Stimulated activated CD4-positive, alpha-beta T cell treated with anti-CD3 and anti-CD28 coated beads, Interleukin-1b, Interleukin-23, amount 100 ng/mL, for 4 hours (primary cell): ENCODE measurements around the gene CYBA.

Experiments used
- DNase-seq, 2 donors: peaks; one replicate each; pipeline ENCODE4 v3.0.0-alpha.2; 2020; ENCODE audit warnings: low read depth in 2 of 2

CYBA gene

DNA sequence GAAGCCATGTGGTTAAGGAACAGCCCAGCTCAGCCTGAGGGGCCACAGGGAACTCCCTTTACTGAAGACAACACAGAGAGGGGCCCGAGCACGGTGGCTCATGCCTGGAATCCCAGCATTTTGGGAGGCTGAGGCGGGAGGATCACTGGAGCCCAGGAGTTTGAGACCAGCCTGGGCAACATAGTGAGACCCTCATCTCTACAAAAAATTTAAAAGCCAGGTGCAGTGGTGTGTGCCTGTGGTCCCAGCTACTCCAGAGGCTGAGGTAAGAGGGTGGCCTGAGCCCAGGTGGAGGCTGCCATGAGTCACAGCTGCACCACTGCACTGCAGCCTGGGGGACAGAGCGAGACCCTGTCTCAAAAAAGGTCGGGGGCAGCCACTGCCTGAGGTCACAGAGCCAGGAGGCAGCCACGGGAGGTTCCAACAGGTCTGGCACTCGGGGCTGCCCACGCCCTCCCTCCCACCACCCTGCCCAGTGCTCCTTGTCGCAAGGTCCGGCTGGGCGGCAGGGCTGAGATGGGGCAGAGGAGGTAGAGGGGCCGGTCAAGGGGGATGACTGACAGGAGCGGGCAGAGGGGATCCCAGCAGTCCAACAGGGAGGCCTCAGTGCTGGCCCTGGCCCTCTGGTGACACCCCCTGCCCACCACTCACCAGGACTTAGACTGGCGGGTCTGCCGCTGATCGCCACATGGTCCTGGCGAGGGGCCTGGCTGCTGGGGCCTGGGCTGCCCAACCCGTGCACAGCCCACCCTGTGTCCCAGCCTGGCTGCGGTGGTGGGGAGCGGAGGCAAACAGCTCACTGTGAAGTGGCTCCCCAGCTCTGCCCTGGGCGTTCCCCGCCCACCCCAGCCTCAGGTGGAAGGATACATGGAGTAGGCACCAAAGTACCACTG, 3.4 kb downstream of the CYBA start:
- no peak for DNase-seq

DNA sequence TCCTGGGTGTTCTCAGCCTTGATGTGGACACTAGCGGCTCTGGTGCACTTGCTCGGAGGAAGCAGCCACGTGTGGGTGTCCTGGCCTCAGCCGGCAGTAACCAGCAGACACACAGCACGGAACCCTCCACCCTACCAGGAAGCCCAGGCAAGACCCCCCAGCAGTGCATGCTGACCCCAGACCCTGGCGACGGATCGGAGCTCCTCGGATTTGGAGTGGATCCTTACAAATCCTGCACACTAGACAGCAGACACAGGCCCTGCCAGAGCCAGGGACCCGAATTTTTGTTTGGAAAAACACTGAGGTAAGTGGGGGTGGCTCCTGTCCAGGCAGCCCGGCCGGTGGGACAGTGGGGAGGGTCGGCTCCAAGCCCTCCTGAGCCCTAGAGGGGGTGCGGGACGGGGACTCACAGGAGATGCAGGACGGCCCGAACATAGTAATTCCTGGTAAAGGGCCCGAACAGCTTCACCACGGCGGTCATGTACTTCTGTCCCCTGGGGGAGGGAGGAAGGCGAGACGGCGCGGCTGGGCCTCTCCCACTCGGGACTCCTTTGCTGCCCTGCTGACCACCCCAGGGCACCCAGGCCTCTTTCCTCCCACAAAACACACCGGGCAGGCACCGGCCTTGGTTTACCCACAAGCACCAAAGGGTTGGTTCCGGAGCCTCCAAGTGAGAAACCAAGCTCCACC, 4.4 kb downstream of the CYBA start:
- DNase-seq: no peak

DNA sequence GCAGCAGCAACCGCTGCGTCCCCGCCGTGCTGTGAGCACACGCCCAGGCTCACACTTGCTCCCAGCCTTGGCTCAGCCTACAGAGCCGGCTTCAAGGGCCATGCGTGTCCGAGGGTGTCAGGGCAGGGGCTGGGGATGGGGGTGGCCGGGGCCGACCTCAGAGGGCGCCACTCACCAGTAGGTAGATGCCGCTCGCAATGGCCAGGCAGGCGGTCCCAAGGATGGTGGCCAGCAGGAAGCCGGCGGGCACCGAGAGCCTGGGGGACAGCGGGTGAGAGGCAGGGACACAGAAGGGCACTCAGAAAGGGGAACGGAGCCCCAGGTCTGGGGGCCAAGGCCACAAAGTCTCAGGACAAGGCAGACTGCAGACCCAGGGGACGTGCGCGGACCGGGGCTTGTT, 4.9 kb downstream of the CYBA start:
- DNase-seq: no peak

DNA sequence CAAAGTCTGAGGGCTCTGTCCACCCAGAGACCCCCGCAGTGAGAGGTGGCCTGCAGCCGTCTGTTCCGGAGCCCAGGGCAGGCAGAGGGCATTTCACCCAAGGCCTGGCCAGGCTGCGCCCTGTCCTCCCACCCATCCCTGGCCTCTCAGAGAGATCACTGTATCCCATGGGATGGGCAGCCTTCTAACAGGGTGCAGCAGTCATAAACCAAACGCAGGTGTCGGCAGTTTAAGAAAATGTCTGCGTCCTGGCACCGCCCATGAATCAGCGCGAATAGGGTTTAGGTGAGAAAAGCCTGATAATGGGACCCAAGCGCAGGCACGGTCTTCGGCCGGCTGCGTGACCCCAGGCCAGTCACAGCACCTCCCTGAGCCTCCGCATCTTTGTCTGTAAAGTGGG, 5.4 kb downstream of the CYBA start:
- DNase-seq: no peak

DNA sequence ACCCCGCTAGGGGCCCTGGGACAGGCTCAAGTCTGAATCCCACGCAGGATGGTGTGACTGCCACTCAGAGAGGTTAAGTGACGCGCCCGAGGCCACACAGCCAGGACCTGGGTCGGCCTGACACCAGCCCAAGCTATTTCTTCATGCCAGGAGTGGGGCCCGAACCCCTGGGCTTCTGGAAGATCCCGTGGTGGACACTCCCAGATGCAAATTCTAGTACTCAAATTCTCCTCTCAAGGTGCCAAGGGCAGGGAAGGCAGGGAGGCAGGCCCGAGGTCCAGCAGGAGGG, 7.3 kb downstream of the CYBA start:
- DNase-seq: no peak

DNA sequence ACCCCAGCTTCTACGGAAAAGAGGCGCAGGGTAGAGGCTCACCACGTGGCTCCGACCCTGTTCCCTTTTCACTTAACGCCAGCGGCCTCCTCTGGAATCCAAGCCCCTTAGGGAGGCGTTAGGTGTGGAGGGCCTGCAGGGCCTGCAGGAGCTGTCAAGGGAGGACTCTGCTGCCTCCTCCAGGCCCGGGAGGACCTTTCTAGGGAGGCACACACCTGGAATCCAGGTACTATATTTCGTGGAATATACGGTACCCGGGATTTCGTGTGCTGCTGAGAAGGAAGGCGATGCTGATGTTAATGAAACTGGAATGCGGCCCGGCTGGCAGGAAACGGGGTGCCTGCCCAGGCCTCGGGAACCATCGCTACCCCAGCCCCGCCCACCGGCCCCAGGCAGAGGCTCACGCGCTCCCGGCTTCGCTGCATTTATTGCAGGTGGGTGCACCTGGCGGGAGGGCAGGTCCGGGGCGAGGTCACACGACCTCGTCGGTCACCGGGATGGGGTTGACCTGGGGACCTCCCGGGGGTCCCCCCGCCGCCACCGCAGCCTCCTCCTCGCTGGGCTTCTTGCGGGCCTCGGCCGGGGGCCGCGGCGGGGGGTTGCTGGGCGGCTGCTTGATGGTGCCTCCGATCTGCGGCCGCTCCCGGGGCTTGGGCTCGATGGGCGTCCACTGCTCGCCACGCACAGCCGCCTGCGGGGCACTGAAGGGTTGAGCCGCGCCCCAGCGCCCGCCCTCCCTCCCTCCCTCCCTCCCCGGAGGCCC, 7.8 kb downstream of the CYBA start:
- no peak for DNase-seq

DNA sequence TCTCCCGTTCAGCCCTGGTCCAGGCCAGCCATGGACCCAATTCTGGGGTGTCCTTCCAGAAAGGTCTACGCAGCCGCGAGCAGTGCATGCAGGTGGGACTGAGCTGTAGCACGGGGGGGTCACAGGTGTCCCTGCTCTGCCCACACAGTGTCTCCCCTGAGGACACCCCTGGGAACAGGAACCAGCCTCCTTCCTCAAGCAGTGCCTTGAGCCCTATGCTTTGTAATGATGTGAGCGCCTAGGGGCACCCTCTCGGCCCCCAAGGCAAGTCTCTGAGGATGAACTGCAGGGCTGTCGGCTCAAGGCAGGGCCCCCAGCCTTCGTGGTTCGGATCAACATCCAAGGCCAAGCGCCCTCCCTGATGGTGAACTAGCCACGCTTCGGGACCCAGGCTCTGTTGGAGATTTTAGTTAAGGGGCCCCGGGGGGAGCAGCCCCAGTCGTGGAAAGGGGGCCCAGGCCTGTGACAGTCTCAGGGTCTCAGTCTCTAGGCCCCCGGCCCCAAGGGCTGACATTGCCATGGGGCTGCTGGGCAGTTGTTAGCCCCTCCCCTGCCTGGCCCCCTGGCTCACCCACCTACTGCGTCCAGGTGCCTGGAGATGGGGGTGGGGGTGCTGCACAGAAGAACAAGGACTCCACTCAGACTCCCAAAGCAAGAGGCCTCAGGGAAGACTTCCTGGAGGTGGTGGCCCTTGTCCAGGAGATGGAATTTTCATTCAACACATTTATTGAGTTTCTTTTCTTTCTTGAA, 10.2 kb downstream of the CYBA start:
- DNase-seq: no peak

DNA sequence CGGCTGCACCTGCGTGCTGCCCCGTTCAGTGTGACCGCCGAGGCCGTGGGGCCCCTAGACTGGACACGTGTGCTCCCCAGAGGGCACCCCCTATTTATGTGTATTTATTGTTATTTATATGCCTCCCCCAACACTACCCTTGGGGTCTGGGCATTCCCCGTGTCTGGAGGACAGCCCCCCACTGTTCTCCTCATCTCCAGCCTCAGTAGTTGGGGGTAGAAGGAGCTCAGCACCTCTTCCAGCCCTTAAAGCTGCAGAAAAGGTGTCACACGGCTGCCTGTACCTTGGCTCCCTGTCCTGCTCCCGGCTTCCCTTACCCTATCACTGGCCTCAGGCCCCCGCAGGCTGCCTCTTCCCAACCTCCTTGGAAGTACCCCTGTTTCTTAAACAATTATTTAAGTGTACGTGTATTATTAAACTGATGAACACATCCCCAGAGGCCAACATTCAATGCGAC, 10.8 kb downstream of the CYBA start:
- no peak for DNase-seq

DNA sequence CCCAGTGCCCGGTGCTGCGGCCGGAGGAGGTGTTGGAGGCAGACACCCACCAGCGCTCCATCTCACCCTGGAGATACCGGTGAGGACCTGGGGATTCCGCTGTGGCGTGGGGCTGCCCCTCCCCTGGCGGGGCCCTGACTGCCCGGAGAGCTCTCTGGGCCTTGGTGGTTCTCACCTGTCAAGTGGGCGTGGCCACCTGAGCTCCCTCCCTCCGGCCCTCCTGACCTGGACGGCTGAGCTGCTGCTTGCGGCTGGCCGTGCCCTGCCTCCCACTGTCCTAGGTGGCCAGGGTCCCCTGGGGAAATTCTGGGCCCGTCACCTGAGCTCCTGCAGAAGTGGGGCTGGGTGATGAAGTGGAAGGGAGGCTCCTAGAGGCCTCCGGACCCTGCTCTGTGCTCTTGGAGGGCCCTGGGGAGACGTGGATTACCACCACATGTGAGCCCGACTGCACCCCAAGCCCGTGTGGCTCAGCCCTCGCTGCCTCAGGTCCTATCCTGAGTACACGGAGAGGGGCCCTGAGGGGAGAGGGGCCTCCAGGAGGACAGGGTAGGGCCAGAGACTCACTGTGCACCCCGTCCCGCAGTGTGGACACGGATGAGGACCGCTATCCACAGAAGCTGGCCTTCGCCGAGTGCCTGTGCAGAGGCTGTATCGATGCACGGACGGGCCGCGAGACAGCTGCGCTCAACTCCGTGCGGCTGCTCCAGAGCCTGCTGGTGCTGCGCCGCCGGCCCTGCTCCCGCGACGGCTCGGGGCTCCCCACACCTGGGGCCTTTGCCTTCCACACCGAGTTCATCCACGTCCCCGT, 11.4 kb downstream of the CYBA start:
- DNase-seq: no peak

DNA sequence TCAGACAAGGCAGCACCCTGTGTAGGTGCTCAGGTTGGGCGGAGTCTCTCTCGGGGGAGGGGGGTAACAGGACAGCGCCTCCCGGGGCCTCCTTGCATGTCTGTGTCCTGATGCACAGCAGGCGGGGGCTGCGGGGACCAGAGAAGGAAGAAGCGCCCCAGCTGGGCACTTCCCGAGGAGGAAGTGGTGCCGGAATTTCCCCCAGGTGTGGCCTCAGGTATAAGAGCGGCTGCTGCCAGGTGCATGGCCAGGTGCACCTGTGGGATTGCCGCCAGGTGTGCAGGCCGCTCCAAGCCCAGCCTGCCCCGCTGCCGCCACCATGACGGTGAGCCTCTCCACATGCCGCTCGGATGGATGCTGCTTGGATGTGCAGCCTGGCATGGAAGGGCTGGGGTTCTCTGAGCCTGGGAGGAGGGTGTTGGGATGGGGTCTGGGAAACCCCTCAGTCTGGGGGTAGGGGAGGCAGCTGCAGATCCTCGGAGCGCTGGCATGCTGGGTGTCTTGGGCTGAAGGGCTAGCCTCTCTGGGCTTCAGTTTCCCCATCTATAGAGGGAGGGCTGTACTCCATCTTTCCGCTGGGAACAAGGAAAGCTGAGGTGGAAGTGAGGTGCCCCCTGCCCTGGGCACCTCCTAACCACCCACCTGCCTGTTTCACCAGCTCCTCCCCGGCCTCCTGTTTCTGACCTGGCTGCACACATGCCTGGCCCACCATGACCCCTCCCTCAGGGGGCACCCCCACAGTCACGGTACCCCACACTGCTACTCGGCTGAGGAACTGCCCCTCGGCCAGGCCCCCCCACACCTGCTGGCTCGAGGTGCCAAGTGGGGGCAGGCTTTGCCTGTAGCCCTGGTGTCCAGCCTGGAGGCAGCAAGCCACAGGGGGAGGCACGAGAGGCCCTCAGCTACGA, 12.3 kb downstream of the CYBA start, which contains the start of gene IL17C:
IL17C (plus strand) TSS at position 250 of the 908 bp plus-strand sequence; CDS start at position 320, 70 bp downstream.
- DNase-seq: no peak

DNA sequence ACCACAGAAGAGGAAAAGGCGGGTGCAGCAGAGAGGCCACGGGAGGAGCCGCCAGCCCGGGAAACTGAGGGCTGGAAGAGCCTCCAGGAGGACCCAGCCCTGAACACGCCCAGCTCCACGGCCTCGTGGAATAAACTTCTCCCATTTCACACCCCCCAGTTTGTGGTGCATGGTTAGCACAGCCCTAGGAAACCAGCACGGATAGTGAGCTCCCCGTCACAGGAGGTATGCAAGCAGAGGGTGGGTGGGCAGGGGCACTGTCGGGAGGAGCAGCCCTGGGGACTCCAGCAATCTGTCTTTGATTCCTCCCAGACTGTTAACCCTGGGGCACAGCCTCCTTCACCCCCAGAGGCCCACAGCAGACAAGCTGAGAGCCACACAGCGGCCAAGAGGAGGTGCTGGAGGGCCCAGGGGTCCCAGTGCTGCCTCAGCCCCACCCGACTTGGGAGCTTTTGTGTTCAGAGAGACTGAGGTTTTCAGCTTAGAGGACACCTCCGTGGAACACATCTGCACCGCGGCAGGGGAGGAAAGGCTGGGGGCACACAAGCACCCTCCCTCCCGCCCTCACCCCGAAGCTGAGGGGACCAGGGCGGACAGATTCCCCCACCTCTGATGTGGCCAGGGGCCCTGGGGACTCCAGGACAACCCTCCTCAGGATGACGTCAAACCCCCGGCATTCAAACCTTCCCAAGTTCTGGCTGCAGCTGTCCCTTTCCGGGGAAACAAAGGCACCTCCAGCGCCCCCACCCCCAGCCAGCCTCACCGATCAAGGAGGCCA, 14.2 kb downstream of the CYBA start:
- DNase-seq: no peak

DNA sequence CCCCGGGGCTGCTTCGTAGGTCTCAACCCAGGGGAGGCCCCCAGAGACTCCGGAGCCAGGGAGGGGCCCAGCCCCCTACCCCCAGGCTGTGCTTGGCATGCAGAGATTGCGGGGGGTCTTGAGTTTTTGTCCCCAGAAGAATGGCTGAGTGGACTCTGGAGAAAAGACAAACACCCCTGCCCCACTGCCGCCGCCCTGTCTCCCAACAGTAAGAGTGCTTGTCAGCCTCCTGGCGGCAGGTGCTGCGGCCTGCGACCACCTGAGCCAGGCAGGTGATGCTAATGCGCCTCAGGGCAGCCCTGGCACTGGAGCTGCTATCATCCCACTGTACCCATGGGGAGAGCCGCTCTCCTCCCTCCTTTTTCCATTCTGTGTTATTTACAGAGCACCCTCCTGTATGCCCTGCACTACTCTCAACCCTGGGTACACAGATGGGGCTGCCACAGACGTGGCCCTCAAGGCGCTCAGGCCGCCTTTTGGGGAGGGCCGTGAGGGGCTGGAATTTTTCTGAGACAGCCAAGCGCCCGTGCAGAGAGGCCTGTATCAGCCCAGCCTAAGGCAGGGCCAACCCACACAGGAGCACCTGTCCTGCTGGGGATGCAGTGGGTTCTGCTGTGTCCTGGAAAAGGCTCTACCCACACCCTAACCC, 15.1 kb downstream of the CYBA start:
- DNase-seq: no peak

DNA sequence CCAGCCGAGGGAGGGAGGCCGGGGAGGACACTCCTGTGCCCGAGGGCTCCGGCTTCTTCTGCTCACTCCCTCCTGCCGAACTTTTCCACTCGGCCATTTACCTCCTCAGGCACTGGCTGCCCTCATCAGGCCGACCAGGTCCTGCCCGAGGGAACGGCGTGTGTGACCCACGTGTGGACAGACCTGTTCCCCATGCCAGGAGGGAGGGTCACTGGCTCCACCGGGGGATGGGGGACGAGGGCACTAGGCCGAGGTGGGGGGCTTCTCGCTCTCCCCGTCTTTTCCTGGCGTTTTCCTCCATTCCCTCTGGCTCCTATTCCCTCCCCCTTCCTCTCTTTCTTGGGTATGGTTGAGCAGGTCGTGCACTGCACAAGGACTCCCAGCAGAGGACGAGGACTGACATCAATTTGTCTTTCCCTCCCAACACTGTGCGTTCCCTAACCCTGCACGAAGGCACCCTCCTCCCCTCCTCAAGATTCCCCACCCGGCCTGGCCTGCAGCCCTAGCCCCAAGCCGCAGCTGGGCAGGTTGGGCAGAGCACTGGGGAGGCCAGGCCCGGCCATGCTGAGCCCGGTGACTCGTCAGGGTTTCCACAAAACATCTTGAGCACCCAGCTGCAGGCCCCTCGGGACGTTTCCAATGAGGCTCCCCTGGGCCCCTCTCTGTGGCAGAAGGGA, 15.7 kb downstream of the CYBA start:
- DNase-seq: no peak

DNA sequence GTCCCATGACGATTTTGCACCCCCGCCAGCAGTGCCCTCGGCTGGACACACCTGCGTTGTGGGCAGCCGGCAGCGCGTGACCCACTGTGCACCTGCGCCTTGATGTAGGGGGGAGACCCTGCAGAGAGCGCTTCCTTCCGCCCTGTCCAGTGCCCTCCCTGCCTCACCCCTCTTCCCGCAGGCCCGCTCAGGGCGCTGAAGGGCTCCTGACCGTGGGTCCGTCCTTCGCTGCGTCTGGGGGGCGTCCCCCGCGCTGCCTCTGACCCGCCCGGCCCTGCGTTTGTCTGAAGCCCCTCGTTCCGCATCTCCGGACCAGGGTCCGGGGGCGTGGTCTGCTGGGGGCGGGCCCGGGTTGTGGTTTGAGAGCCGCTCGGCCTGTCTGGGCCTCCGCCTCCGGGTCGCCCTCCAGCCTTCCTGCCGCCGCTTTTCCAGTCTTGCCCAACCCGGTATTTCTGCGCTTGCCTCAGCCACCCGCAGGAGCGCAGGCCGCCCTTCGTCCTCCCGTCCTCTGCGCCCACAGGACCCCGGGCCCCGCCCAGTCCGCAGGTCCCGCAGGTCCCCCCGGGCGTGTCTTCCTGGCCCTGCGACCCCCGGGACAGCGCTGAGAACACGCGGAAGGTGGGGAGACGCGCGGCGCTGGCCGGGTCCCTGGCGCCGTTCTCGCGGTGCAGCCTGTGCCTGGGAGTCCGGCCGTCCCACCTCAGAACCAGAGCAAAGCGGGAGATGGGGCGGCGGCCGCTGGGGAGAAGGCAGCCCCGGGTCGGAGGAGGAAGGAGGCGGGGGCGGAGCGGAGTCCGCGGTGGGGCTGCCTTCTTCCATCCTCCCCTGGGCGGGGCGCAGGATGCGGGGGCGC, 16.5 kb downstream of the CYBA start:
- DNase-seq: peak; percentile 30 to 34

DNA sequence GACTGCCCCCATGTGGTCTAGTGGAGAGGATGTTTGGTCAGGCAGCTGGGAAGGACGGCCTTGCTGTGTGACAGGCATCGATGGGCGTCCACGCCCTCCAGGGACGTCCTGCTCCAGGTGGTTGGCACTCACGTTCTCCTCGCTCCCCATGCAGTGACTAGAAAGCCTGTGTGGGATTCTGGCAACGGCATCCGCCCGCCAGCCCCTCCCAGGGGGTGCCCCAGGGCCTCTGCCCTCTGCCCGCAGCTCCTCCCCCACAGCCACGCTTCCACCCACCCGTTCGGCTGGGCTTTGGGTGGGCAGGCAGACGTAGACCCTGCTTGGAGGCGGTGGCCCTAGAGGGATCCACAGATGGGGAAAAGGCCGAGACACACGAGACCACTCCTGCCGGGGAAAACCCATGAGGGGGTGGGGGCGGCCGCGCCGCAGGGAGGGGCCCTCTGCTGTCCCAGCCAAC, 17.1 kb downstream of the CYBA start:
- peak in 1 of 2 donors; percentile 27 for DNase-seq

DNA sequence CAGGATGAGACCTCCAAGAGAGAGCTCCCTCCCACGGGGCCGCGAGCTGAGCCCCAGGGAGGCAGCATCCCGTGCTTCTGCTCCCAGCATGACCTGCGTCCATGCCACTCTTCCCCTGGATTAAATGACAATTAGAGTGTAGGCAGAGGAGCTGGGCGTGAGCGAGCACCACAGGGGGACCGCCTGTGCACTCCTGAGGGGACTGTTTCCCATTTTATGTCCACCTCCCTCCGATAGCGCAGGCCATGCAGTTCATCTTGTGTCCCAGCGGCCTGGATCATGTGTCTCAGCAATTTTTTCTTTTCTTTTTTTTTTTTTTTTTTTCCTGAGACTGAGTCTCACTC, 18.3 kb downstream of the CYBA start:
- no peak for DNase-seq
